T-helper 17 cell (primary cell): ENCODE results near the gene GRB10. TPM values are rescaled to one million over a fixed set of nuclear protein-coding genes. Genes with fewer than 3 reads are reported as not detected.

Source experiments
- ATAC-seq: fragments of 150-1000 bp; cut with Tn5 transposase; 2 replicates; pipeline ENCODE4 v1.10.0; 2021; ENCODE audit warnings: mild to moderate bottlenecking, moderate library complexity
- DNase-seq, 3 donors: peaks; one replicate each; pipeline versions ENCODE4 v3.0.0 to v3.0.0-alpha.2; 2020 to 2021
- H3K9me3 ChIP-seq: one replicate; pipeline ENCODE4 v1.7.0; 2013; ENCODE audit warnings: low read length, mild to moderate bottlenecking; ENCODE audit not compliant: control insufficient read depth, poor library complexity, severe bottlenecking
- H3K27ac Mint-ChIP-seq: one replicate; pipeline ENCODE4 v1.8.0; 2022; ENCODE audit warnings: mild to moderate bottlenecking, moderate library complexity, mixed read lengths
- H3K27me3 Mint-ChIP-seq: one replicate; pipeline ENCODE4 v1.8.0; 2022; ENCODE audit warnings: mixed read lengths
- H3K36me3 Mint-ChIP-seq: one replicate; pipeline ENCODE4 v1.8.0; 2022; ENCODE audit warnings: low read depth, mixed read lengths
- H3K4me1 Mint-ChIP-seq: one replicate; pipeline ENCODE4 v1.8.0; 2022; ENCODE audit warnings: mild to moderate bottlenecking, mixed read lengths
- H3K4me3 Mint-ChIP-seq: one replicate; pipeline ENCODE4 v1.8.0; 2022; ENCODE audit warnings: mild to moderate bottlenecking, moderate library complexity, mixed read lengths
- total RNA-seq, 4 donors: library from RNA in 2 of 4; stranded (reverse) in 2 of 4; gene quantifications; one replicate each; pipeline ENCODE4 v1.2.3 and lab custom pipeline; 2022 to 2026

The GRB10 gene
- total RNA-seq, 2 donors from 2014 or later = 3.8 to 7.0 TPM

- Mint-ChIP-seq H3K4me1 (peaks cover 3% of the 10 kb centered on the region), H3K27me3 (peaks cover 30% of the 10 kb centered on the region), H3K27ac (no peak overlapping the region), H3K4me3 (no peak overlapping the region), H3K36me3 (no peaks in the 10 kb centered on the region)
- H3K9me3 ChIP-seq = peaks cover 4% of the 10 kb centered on the region
- DNase-seq = no peak
- no peak for ATAC-seq
Observed at GRCh38 chr7:50678586-50678985, 104.1 kb downstream of the GRB10 start.

- Mint-ChIP-seq H3K4me1 (peaks cover 3% of the 10 kb centered on the region), H3K27ac (peak overlapping the region; percentile 32), H3K27me3 (peaks cover 37% of the 10 kb centered on the region), H3K4me3 (no peak overlapping the region), H3K36me3 (no peaks in the 10 kb centered on the region)
- H3K9me3 ChIP-seq = no peaks in the 10 kb centered on the region
- ATAC-seq (no peak), DNase-seq (no peak)
Observed at GRCh38 chr7:50677638-50677996, 105.1 kb downstream of the GRB10 start.

GRCh38 chr7:50676740-50677637 is 105.7 kb downstream of the GRB10 start:
- H3K9me3 ChIP-seq = no peaks in the 10 kb centered on the region
- peak overlapping the region; percentile 32 for H3K27ac Mint-ChIP-seq
- H3K27me3 Mint-ChIP-seq = peaks cover 38% of the 10 kb centered on the region
- DNase-seq (no peak), ATAC-seq (no peak)
- no peak overlapping the region for H3K4me3 Mint-ChIP-seq
- H3K4me1 Mint-ChIP-seq = peaks cover 3% of the 10 kb centered on the region
- H3K36me3 Mint-ChIP-seq = no peaks in the 10 kb centered on the region

- peak overlapping the region; percentile 32 for H3K27ac Mint-ChIP-seq
- H3K4me1 Mint-ChIP-seq = peaks cover 3% of the 10 kb centered on the region
- ATAC-seq = no peak
- no peak for DNase-seq
- H3K9me3 ChIP-seq = no peaks in the 10 kb centered on the region
- no peak overlapping the region for H3K4me3 Mint-ChIP-seq
- no peaks in the 10 kb centered on the region for H3K36me3 Mint-ChIP-seq
- peaks cover 33% of the 10 kb centered on the region for H3K27me3 Mint-ChIP-seq
Observed at GRCh38 chr7:50676079-50676478, 106.6 kb downstream of the GRB10 start.

- no peak overlapping the region for H3K4me3 Mint-ChIP-seq
- ATAC-seq (no peak), DNase-seq (no peak)
- H3K27me3 Mint-ChIP-seq = peaks cover 33% of the 10 kb centered on the region
- no peaks in the 10 kb centered on the region for H3K36me3 Mint-ChIP-seq
- H3K9me3 ChIP-seq = no peaks in the 10 kb centered on the region
- H3K27ac Mint-ChIP-seq = peak overlapping the region; percentile 88
- peaks cover 3% of the 10 kb centered on the region for H3K4me1 Mint-ChIP-seq
Observed at GRCh38 chr7:50674896-50675835, 107.5 kb downstream of the GRB10 start.

GRCh38 chr7:50674299-50674698 is 108.4 kb downstream of the GRB10 start:
- no peak for DNase-seq
- Mint-ChIP-seq H3K27ac (peak overlapping the region; percentile 72), H3K27me3 (peaks cover 24% of the 10 kb centered on the region), H3K36me3 (no peaks in the 10 kb centered on the region), H3K4me1 (peaks cover 4% of the 10 kb centered on the region), H3K4me3 (no peak overlapping the region)
- H3K9me3 ChIP-seq = no peaks in the 10 kb centered on the region
- no peak for ATAC-seq

- DNase-seq = no peak
- no peaks in the 10 kb centered on the region for H3K9me3 ChIP-seq
- Mint-ChIP-seq H3K4me3 (no peak overlapping the region), H3K36me3 (no peaks in the 10 kb centered on the region), H3K27me3 (peaks cover 23% of the 10 kb centered on the region), H3K27ac (no peak overlapping the region), H3K4me1 (peaks cover 2% of the 10 kb centered on the region)
- ATAC-seq = no peak
Observed at GRCh38 chr7:50673096-50673495, 109.6 kb downstream of the GRB10 start.

- H3K9me3 ChIP-seq = no peaks in the 10 kb centered on the region
- no peak overlapping the region for H3K27ac Mint-ChIP-seq
- peaks cover 3% of the 10 kb centered on the region for H3K36me3 Mint-ChIP-seq
- H3K27me3 Mint-ChIP-seq = peaks cover 34% of the 10 kb centered on the region
- DNase-seq = no peak
- no peak overlapping the region for H3K4me3 Mint-ChIP-seq
- ATAC-seq = no peak
- H3K4me1 Mint-ChIP-seq = peaks cover 2% of the 10 kb centered on the region
Observed at GRCh38 chr7:50672045-50672444, 110.7 kb downstream of the GRB10 start.

GRCh38 chr7:50671386-50671785 is 111.3 kb downstream of the GRB10 start:
- no peak overlapping the region for H3K4me3 Mint-ChIP-seq
- ATAC-seq = no peak
- peaks cover 34% of the 10 kb centered on the region for H3K27me3 Mint-ChIP-seq
- no peak for DNase-seq
- peaks cover 3% of the 10 kb centered on the region for H3K36me3 Mint-ChIP-seq
- H3K4me1 Mint-ChIP-seq = peaks cover 2% of the 10 kb centered on the region
- no peaks in the 10 kb centered on the region for H3K9me3 ChIP-seq
- H3K27ac Mint-ChIP-seq = no peak overlapping the region

GRCh38 chr7:50669890-50670289 is 112.8 kb downstream of the GRB10 start:
- Mint-ChIP-seq H3K27me3 (peaks cover 34% of the 10 kb centered on the region), H3K27ac (peak overlapping the region; percentile 32), H3K36me3 (peaks cover 3% of the 10 kb centered on the region), H3K4me3 (no peak overlapping the region), H3K4me1 (peaks cover 2% of the 10 kb centered on the region)
- DNase-seq = no peak
- ATAC-seq = no peak
- no peaks in the 10 kb centered on the region for H3K9me3 ChIP-seq

- H3K9me3 ChIP-seq = no peaks in the 10 kb centered on the region
- Mint-ChIP-seq H3K27ac (no peak overlapping the region), H3K4me3 (no peak overlapping the region), H3K27me3 (peaks cover 19% of the 10 kb centered on the region), H3K36me3 (peaks cover 3% of the 10 kb centered on the region), H3K4me1 (peaks cover 15% of the 10 kb centered on the region)
- no peak for DNase-seq
- no peak for ATAC-seq
Observed at GRCh38 chr7:50667789-50668226, 114.9 kb downstream of the GRB10 start.

GRCh38 chr7:50667338-50667737 is 115.4 kb downstream of the GRB10 start:
- Mint-ChIP-seq H3K27ac (no peak overlapping the region), H3K4me3 (no peak overlapping the region)

GRCh38 chr7:50666124-50666496 is 116.6 kb downstream of the GRB10 start:
- H3K4me3 Mint-ChIP-seq = no peak overlapping the region
- ATAC-seq (no peak), DNase-seq (no peak)
- peaks cover 3% of the 10 kb centered on the region for H3K36me3 Mint-ChIP-seq
- H3K27ac Mint-ChIP-seq = peak overlapping the region; percentile 56
- peaks cover 11% of the 10 kb centered on the region for H3K27me3 Mint-ChIP-seq
- H3K4me1 Mint-ChIP-seq = peaks cover 32% of the 10 kb centered on the region
- H3K9me3 ChIP-seq = no peaks in the 10 kb centered on the region

More at GRCh38 chr7:50667338-50667737, 115.4 kb downstream of the GRB10 start:
- Mint-ChIP-seq H3K27me3 (peaks cover 15% of the 10 kb centered on the region), H3K4me1 (peaks cover 20% of the 10 kb centered on the region), H3K36me3 (peaks cover 3% of the 10 kb centered on the region)
- no peaks in the 10 kb centered on the region for H3K9me3 ChIP-seq
- ATAC-seq = no peak
- no peak for DNase-seq
